NCI-H2171 treated with DMSO at 0.1 percent for 48 hours (cell line): Measurements from ENCODE around the gene ZNF74.
A peak's percentile ranks its signal among the peaks of the same experiment; 100 is the strongest.

Experiments used
- DNase-seq: peaks from one replicate; lab custom pipeline; 2025; lab: John Stamatoyannopoulos, UW

The ZNF74 gene

GRCh38 chr22:20420157-20420842, 26.3 kb downstream of the ZNF74 start:
- no peak for DNase-seq

DNA sequence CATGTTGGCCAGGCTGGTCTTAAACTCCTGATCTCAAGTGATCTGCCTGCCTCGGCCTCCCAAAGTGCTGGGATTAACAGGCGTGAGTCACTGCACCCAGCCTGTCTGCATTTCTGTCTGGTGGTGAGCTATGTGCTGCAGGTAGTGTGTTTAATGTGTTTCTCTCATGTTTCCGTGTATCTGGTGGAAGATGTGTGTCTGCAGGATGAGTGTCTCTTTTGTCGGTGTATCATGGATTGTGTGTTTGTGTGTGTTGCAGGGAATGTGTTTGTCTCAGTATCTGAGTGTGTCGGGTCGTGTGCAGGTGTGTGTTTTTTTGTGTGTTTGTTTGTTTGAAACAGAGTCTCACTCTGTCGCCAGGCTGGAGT, 27.5 kb downstream of the ZNF74 start:
- no peak for DNase-seq

DNA sequence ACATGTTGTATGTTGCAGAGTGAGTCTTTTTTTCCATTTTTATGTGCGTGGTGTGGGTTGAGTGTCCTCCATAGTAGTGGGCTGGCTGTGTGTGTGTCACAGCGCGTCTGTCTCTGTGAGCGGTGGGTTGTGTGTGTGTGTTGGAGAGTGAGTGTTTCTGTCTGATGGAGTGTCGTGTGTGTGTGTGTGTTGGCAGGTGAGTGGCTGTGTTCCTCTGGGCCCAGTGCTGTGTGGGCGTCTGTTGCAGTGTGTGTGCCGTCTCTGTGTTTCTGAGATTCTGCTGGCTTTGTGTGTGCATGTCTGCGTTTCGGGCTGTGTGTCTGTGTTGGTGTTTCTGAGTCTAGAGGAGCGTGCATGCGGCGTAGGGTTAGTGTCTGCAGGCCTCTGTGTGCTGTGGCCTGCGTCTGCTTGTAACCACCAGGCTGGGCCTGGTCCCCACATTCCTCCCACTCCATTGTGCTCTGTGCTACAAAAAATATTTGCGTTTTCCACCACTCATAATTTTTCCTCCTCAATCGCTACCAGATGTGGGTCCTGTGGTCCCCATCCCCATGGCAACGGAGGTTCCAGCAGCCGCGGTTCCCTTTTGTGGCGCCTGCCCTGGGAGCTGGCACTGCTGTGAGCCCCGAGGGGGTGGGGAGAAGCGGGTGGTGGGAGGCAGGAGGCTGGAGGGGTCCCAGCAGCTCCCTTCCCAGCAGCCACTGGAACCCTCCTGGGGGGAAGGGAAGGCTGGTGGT, 28.5 kb downstream of the ZNF74 start:
- no peak for DNase-seq

DNA sequence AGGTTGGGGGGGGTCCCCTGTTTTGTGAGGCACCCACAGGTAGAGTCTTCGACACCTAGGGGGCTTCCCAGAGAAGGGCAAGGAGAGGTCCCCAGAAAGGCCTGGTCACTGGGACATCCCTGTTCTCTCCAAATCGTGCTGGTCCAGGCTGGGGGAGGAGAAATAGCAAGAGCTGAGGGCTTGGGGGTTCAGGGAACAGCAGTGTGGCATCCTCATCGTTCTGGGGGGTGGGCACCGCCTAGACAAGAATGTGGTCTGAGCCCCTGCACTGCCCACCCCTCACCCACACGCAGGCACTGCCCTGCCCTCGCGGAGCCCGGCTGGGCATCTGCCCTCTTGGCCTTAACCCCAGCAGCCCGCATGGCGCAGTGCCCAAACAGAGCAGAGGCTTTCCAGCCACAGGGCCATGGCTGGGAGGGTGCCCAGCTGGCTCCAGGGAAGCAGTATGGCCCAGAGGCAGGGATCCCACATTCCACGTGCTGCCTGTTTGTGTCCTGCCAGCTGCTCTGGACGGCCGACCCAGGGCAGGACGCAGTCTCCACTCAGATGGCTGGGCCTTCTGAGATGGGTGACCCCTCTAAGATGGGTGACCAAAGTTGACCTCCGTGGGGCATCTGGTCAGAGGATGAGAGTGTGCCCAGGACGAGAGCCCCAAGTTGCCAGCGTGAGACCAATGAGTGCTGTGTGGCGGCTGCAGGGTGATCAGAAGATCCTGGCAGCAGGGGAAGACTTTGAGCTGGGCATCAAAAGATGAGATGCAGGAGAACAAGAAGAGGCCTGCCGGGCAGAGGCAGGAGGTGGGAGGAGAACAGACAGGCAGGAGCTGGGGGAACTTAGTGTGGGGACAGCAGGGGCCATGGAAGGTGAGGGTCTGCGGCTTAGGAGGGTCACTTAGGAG, 29.3 kb downstream of the ZNF74 start:
- no peak for DNase-seq

DNA sequence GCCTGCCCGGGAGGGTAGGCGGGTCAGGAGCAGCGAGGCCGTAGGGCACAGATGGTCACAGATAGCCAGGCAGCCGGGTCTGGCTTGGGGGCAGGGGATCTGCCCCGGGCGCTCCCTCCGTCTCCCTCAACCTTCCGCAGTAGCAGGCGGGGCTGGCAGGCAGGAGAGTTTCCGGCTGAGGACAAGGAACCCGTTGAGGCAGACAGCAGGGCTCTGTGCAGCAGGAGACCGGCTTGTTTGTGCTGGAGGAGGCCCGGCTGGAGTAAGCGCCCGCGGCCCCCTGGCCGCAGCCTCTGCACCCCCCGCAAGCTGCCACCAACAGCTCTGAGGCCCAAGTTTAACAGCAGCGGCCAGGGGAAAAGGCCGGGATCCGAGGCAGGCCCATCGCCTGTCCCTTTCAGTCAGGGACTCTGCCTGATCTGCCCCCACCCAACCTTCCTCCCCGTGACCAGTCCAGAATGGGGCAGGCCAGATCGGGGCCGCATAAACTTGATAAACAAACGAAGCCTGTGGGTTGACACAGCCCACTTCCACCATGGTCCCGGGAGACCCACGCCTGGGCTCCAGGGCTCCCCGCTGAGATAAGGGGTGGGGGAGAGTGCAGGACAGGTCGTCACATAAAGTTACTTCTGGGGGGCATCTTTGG, 30.1 kb downstream of the ZNF74 start:
- DNase-seq: no peak

GRCh38 chr22:20424568-20424931, 30.6 kb downstream of the ZNF74 start:
- no peak for DNase-seq

DNA sequence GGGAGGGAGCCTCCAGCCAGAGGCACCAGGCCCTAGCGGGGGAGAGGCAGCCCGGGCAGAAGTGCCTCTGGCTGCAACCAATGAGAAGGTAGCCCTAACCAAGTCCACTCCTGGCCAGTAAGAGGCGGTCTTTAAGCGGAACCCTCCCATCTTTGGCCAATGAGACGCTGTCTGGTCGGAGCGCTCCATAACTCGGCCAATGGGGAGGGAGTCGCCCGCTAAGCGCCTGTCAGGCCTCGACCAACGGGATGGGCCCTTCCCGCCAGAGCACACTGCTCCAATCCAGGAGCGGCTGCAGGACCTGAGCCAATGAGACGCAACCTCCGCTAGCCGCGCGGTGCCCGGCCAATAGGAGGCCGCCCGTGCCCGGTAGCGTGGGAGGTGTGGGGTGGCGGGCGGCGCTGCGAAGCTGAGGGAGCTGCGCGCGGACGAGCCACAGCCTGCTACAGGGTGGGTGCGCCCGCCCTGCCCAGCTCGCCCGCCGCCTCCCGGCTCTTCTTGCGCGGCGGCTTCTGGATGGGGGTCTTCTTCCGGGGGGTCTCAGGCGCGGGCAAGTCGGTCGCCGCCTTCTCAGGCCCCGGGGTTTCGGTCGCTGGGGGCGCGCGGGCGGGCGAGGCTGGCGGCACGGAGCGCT, 31.1 kb downstream of the ZNF74 start:
- no peak for DNase-seq

- no peak for DNase-seq
Observed at GRCh38 chr22:20425566-20426258, 31.8 kb downstream of the ZNF74 start.

DNA sequence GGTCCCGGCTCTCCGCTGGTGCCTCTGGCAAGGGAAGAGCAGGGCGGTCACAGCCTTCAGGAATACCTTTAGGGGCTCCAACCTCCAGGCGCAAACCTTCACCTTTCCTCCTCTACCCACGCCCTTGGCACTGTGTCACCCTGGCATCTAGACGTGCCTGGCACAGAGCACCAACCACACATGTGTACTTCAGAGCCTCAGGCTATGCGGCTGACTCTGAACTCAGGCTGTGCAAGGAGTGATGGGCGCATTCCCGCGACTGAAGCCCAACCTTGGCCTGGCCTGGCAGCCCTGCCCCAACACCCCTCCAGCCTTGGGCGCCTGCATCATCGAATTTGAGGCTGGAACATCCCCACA, 32.3 kb downstream of the ZNF74 start:
- DNase-seq: no peak

GRCh38 chr22:20427104-20427944, 33.4 kb downstream of the ZNF74 start:
- no peak for DNase-seq

GRCh38 chr22:20427945-20428417, 34.0 kb downstream of the ZNF74 start:
- DNase-seq: no peak

- no peak for DNase-seq
Observed at GRCh38 chr22:20428496-20429253, 34.7 kb downstream of the ZNF74 start.

- no peak for DNase-seq
Observed at GRCh38 chr22:20429254-20430100, 35.5 kb downstream of the ZNF74 start.

- DNase-seq: peak; percentile 19
Observed at GRCh38 chr22:20430101-20430719, 36.3 kb downstream of the ZNF74 start.

DNA sequence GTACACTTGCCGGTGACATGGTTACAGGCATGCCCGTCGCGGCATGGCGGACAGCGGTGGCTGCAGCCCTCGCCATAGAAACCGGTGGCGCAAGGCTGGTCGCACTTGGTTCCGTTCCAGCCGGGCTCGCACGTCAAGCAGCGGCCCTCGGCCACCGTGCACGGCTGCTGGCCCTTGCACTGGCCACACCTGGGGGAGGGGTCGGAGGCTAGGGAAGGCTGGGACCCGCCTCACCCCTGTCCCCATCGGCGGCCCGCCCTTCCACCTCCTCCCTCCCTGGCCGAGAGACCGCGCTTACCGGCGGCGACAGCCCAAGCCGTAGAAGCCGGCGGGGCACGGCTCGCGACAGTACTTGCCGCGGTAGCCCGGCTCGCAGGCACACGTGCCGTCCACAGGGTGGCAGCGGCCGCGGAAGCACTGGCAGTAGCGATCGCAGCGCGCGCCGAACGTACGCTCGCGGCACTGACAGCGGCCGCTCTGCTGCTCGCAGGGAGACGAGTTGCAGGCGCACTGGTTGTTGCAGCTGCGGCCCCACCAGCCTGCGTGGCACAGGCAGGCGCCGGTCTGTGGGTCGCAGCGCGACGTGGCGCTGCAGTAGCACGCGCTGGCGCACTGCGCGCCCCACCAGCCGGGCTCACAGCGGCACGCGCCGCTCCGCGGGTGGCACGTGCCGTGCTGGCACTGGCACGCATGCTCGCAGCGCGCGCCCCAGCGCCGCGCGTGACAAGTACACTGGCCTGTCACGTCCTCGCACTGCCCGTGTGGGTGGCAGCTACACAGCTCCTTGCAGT, 37.0 kb downstream of the ZNF74 start:
- peak; percentile 60 for DNase-seq

DNA sequence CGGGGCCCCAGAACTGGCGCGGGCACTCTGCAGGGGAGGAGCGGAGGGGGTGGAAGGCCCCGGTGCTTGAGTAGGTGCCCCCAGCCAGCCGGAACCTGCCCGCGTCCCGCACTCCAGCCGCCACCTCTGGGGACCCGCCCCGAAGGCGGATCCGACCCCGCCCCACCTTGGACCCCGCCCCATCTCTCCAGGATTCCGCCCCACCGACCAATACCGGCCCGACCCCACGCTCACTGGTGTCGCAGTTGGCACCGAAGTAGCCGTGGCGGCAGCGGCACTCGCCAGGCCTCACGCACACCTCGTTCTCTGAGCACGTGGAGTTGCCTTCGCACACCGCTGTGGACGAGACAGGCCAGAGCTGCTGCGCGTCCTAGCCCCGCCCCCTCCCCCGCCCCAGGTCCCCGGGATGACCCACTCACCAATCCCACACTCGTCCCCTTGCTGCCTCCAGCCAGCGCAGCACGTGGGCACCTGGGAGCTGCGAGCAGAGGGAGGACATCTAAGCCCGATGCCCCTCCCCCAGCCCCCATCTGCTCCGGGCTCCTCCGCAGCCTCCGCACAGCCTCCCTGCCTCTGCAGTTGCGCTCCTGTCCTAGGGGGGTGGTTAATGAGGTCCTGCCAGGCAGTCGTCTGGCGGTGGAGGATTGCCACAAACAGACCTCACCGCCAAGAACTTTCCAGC, 37.7 kb downstream of the ZNF74 start:
- DNase-seq: no peak

DNA sequence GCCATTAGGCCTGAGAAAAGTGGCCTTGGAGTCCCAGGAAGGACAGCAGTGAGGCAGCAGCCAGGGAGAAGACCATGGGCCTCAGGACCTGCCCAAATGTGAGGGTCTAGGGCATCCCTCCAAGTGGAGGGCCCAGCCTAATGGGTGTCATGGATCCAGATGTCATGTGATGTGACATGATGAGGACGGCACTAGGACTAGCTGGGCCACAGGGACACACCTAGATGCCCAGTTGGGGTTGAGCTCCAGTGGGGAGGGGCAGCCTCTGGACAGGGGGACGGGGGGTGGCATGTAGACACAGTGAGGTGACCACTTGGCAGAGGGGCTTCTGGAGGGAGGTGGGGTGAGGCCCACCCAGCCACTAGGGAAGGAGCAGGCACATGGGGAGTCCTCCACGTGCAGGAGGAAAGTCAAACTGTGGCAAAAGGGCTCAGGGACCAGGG, 38.3 kb downstream of the ZNF74 start:
- no peak for DNase-seq
